MCF 10A (cell line): ENCODE measurements around the gene MMD2. TPM values are rescaled to one million over a fixed set of nuclear protein-coding genes. Genes with fewer than 3 reads are reported as not detected.

Source experiments
- Bru-seq: library from RNA; stranded (reverse); fragments of 400-500 nt; gene quantifications from one replicate; lab custom pipeline; 2021; lab: Mats Ljungman, UMichigan
- BruChase-seq, 2 experiments: library from RNA; stranded (reverse); fragments of 400-500 nt; gene quantifications; one replicate each; lab custom pipeline; 2021; lab: Mats Ljungman, UMichigan
- BruUV-seq: library from RNA; stranded (reverse); fragments of 400-500 nt; replicated peaks from 2 replicates; lab custom pipeline; 2021; lab: Mats Ljungman, UMichigan
- CTCF ChIA-PET: fragments of 300-600 bp; sonication (Branson Sonifier 250); formaldehyde crosslinking; extraction: SDS; loops from one replicate; lab custom pipeline; 2021; ENCODE audit warnings: antibody characterized with exemption, inconsistent platforms; lab: Yijun Ruan, JAX
- POLR2A ChIA-PET: fragments of 300-600, 350-650 bp; sonication (Branson Sonifier 250); formaldehyde crosslinking; extraction: SDS; loops from one replicate; lab custom pipeline; 2020; ENCODE audit warnings: antibody characterized with exemption, inconsistent platforms; lab: Yijun Ruan, JAX
- DNase-seq: peaks from one replicate; pipeline ENCODE4 v3.0.0-alpha.2; 2018; ENCODE audit not compliant: unreplicated experiment
- H3K27ac Mint-ChIP-seq: one replicate; pipeline ENCODE4 v1.8.0; 2022; ENCODE audit warnings: mild to moderate bottlenecking, low read depth, mixed read lengths; ENCODE audit not compliant: unreplicated experiment
- H3K27me3 Mint-ChIP-seq: one replicate; pipeline ENCODE4 v1.8.0; 2022; ENCODE audit warnings: mixed read lengths; ENCODE audit not compliant: insufficient read depth, unreplicated experiment
- H3K36me3 Mint-ChIP-seq: one replicate; pipeline ENCODE4 v1.8.0; 2022; ENCODE audit warnings: mild to moderate bottlenecking, moderate library complexity, mixed read lengths; ENCODE audit not compliant: insufficient read depth, unreplicated experiment
- H3K4me1 Mint-ChIP-seq: one replicate; pipeline ENCODE4 v1.8.0; 2022; ENCODE audit warnings: mixed read lengths; ENCODE audit not compliant: insufficient read depth, unreplicated experiment
- H3K4me3 Mint-ChIP-seq: one replicate; pipeline ENCODE4 v1.8.0; 2022; ENCODE audit warnings: mild to moderate bottlenecking, moderate library complexity, mixed read lengths; ENCODE audit not compliant: unreplicated experiment
- H3K9me3 Mint-ChIP-seq: one replicate; pipeline ENCODE4 v1.8.0; 2022; ENCODE audit warnings: mixed read lengths; ENCODE audit not compliant: unreplicated experiment
- intact Hi-C: fragments of 100-400 bp; cut with micrococcal nuclease; formaldehyde crosslinking; loops from 2 replicates; pipeline ENCODE4 v1.14.1; 2022
- long read RNA-seq: library from polyadenylated mRNA; stranded (forward); transcript quantifications from one replicate; pipeline ENCODE4 v2.0.0, GENCODE V29; 2022
- total RNA-seq: library from RNA; stranded (reverse); gene quantifications from 2 replicates; pipeline ENCODE4 v1.2.3, GENCODE V29; 2022
- TF ChIP-seq, protein P1 (sequence below): fragments of 200-600 bp; IDR thresholded peaks from one replicate; pipeline ENCODE4 v1.8.0; 2022; ENCODE audit warnings: antibody characterized with exemption, mild to moderate bottlenecking; ENCODE audit not compliant: unreplicated experiment

The MMD2 gene, protein sequence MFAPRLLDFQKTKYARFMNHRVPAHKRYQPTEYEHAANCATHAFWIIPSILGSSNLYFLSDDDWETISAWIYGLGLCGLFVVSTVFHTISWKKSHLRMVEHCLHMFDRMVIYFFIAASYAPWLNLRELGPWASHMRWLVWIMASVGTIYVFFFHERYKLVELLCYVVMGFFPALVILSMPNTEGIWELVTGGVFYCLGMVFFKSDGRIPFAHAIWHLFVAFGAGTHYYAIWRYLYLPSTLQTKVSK
- not detected in 2 replicates for total RNA-seq
- Bru-seq, nascent RNA = not detected
- percentile 1 among the genes with signal in this experiment for BruChase-seq, experiment 1, labeled RNA remaining after a 6-hour chase
- percentile 2 among the genes with signal in this experiment for BruChase-seq, experiment 2, labeled RNA remaining after a 2-hour chase
- long read RNA-seq = 0 reads

DNA sequence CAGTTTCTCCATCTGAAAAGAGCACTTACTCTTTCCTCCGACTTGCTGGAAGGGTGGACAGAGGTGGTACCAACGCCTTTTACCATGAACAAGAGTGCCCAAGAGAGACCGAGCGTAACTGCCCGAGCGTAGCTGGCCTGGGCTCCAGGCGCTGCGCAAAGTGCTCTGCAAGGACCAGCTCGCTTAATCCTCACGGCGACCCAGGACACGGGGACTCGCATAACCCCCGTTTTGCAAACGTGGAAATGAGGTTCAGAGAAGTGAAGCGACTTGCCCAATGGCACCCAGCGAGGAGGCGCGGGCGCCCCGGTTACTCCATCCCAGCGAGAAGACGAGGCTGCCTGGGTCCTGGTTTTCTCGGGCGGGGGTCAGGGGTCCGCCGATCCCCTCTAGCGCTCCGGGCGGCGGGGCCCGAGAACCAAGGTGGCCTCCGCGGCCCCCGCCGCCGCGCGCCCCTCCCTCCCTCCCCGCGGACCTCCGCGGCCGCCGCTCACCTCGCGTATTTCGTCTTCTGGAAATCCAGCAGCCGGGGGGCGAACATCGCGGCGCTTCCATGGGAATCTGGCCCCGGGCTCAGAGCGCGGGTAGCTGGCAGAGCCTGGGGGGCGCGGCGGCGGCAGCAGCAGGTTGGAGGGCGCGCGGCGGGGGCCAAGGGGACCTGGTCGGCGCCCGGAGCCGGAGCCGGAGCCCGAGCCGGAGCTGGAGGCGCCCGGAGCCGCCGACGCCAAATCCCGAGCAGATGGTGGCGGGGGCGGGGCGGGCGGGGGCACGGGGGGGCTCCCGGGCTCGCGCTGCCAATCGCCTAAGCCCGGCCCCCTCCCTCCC is at the start of gene MMD2:
TSS of gene MMD2 (minus strand) at position 711 of the 825 bp plus-strand sequence. CDS start at position 541, 170 bp downstream.
- Mint-ChIP-seq H3K27ac (no peak within 1 kb of the TSS), H3K27me3 (peaks cover 24% of the 10 kb centered on the region), H3K4me3 (no peak within 1 kb of the TSS), H3K36me3 (no peaks in the 10 kb centered on the region), H3K9me3 (no peaks in the 10 kb centered on the region), H3K4me1 (no peaks in the 10 kb centered on the region)
- no TSS peak for BruUV-seq
- ChIA-PET CTCF (no interaction called here), POLR2A (no interaction called here)
- TF ChIP-seq, protein P1, sequence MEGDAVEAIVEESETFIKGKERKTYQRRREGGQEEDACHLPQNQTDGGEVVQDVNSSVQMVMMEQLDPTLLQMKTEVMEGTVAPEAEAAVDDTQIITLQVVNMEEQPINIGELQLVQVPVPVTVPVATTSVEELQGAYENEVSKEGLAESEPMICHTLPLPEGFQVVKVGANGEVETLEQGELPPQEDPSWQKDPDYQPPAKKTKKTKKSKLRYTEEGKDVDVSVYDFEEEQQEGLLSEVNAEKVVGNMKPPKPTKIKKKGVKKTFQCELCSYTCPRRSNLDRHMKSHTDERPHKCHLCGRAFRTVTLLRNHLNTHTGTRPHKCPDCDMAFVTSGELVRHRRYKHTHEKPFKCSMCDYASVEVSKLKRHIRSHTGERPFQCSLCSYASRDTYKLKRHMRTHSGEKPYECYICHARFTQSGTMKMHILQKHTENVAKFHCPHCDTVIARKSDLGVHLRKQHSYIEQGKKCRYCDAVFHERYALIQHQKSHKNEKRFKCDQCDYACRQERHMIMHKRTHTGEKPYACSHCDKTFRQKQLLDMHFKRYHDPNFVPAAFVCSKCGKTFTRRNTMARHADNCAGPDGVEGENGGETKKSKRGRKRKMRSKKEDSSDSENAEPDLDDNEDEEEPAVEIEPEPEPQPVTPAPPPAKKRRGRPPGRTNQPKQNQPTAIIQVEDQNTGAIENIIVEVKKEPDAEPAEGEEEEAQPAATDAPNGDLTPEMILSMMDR = no peak
- intact Hi-C loops = no loop called here
- DNase-seq = no peak

DNA sequence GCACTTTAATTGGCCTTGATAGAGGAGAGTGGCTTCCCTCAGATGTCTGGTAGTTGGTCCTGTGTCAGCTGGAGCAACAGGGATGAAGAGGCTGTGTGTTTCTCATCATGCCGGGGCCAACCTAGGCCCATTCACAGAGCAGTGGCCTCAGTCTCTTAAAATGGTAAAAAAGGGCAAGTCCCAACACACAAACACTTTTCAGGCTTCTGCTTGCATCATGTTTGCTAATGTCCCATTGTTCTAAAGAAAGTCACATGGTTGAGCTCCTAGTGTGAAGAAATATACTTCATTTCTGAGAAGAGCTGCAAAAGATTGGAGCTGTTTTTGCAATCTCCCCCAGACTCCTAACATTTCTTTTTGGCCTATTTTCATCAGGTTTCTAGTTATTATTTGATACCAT is 46.1 kb upstream of the MMD2 start:
- Mint-ChIP-seq H3K9me3 (peaks cover 5% of the 10 kb centered on the region), H3K27ac (no peak overlapping the region), H3K36me3 (peaks cover 31% of the 10 kb centered on the region), H3K4me1 (peaks cover 7% of the 10 kb centered on the region), H3K27me3 (no peaks in the 10 kb centered on the region), H3K4me3 (no peak overlapping the region)
- ChIA-PET CTCF (no interaction called here), POLR2A (interaction anchor here (0.7 to 1.1 kb wide), 2 partner anchors 10 to 22 kb away, joined by 3 to 4 read pairs; no protein-coding TSS in a partner anchor)
- peak; percentile 42 for DNase-seq
- BruUV-seq = no TSS peak
- TF ChIP-seq, protein P1 = no peak
- intact Hi-C loops = no loop called here

DNA sequence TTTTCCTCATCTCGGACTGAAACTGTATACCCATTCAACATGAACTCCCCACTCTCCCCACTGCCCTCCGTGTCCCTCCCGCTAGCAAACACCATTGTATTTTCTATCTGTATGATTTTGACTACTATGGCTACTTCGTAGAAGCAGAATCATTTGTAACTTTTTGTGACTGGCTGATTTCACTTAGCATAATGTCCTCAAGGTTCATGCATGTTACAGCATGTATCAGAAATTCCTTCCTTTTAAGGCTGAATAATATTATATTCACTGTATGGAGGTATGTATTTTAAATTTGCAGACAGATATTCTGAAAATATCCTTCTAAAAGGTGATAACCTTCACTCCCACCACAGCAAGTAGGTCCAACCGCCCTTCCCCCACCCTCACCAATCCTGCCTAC is 42.9 kb upstream of the MMD2 start:
- ChIA-PET POLR2A (no interaction called here), CTCF (no interaction called here)
- no peaks in the 10 kb centered on the region for H3K27me3 Mint-ChIP-seq
- intact Hi-C loops = no loop called here
- no peak overlapping the region for H3K27ac Mint-ChIP-seq
- H3K36me3 Mint-ChIP-seq = peaks cover 41% of the 10 kb centered on the region
- H3K9me3 Mint-ChIP-seq = no peaks in the 10 kb centered on the region
- no peak for DNase-seq
- H3K4me3 Mint-ChIP-seq = no peak overlapping the region
- peaks cover 7% of the 10 kb centered on the region for H3K4me1 Mint-ChIP-seq
- BruUV-seq = no TSS peak
- TF ChIP-seq, protein P1 = no peak

DNA sequence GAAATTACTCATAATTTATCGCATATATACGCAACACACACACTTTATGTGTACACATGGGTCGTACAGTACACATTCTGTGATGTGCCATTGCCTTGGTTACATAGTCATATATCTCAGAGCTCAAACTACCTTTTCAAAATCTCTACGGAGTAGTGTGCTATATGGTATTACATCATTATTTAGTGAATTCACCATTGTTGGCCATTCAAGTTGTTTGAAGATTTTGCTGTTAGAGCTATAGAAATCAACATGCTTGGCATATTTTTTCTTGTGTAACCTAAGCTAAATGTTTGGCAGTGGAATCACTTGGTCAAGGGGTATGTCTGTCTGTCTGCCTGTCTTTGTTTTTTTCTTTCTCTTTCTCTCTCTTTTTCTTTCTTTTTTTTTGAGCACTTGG is 42.0 kb upstream of the MMD2 start:
- peaks cover 46% of the 10 kb centered on the region for H3K36me3 Mint-ChIP-seq
- DNase-seq = no peak
- H3K4me1 Mint-ChIP-seq = peaks cover 7% of the 10 kb centered on the region
- POLR2A ChIA-PET = no interaction called here
- no TSS peak for BruUV-seq
- no peak overlapping the region for H3K27ac Mint-ChIP-seq
- no peaks in the 10 kb centered on the region for H3K27me3 Mint-ChIP-seq
- CTCF ChIA-PET = interaction anchor here (1.4 kb wide), 1 partner anchor 27 kb away, joined by 3 read pairs; no protein-coding TSS in a partner anchor
- H3K4me3 Mint-ChIP-seq = no peak overlapping the region
- TF ChIP-seq, protein P1 = no peak
- no peaks in the 10 kb centered on the region for H3K9me3 Mint-ChIP-seq
- intact Hi-C loops = no loop called here
